ENCODE data around the gene HOXB8.

DNA sequence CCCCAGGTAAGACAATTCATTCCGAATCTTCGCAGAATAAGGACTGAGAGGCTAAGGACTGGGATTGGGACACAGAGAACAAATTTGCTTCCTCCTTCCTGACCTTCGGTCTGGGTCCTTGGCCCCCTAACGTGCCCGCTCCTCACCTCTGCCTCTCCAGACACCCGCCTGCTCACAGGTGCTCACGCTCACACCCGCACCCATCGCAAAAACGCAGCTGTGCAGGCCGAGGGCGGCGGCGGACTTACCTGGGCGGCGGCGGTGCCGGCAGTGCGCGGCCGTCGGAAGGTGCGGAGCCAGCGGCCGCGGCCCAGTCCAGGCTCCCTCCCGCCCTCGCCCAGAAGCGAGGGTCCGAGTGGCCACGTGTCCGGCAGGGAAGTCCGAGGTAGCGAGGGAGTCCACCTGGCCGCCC is 18.2 kb upstream of the HOXB8 start:
- TF ChIP-seq, protein P1, sequence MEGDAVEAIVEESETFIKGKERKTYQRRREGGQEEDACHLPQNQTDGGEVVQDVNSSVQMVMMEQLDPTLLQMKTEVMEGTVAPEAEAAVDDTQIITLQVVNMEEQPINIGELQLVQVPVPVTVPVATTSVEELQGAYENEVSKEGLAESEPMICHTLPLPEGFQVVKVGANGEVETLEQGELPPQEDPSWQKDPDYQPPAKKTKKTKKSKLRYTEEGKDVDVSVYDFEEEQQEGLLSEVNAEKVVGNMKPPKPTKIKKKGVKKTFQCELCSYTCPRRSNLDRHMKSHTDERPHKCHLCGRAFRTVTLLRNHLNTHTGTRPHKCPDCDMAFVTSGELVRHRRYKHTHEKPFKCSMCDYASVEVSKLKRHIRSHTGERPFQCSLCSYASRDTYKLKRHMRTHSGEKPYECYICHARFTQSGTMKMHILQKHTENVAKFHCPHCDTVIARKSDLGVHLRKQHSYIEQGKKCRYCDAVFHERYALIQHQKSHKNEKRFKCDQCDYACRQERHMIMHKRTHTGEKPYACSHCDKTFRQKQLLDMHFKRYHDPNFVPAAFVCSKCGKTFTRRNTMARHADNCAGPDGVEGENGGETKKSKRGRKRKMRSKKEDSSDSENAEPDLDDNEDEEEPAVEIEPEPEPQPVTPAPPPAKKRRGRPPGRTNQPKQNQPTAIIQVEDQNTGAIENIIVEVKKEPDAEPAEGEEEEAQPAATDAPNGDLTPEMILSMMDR (IDR thresholded peaks at IDR 0.05; ENCODE audit: insufficient read depth, low read depth, low read length) = no peak
- TF ChIP-seq EZH2 (IDR thresholded peaks at IDR 0.05; ENCODE audit: insufficient read depth, low read length) = peak; percentile 95

Measured in astrocyte (in vitro differentiated cells and primary cell).